Skeletal muscle satellite cell (primary cell): Measurements from ENCODE around the gene SESN3.
"Not testable (repeated sequence)": the region's sequence is repeated elsewhere in the genome, so short reads cannot be mapped to it uniquely, and the experiment has no call there.

Experiments used
- H3K27me3 ChIP-seq: 2 replicates; pipeline ENCODE4 v1.7.0; 2013; ENCODE audit warnings: low read length; ENCODE audit not compliant: control insufficient read depth, insufficient read depth
- H3K36me3 ChIP-seq: 2 replicates; pipeline ENCODE4 v1.7.0; 2013; ENCODE audit warnings: mild to moderate bottlenecking, control low read depth, low read length; ENCODE audit not compliant: insufficient read depth
- H3K4me1 ChIP-seq: 2 replicates; pipeline ENCODE4 v1.7.0; 2013; ENCODE audit warnings: low read length; ENCODE audit not compliant: control insufficient read depth, insufficient read depth
- H3K4me2 ChIP-seq: 2 replicates; pipeline ENCODE4 v1.7.0; 2013; ENCODE audit warnings: mild to moderate bottlenecking, low read length
- H3K4me3 ChIP-seq: 2 replicates; pipeline ENCODE4 v1.7.0; 2013; ENCODE audit warnings: low read length
- H3K9ac ChIP-seq: 2 replicates; pipeline ENCODE4 v1.7.0; 2013; ENCODE audit warnings: mild to moderate bottlenecking, low read depth, low read length, moderate library complexity
- H3K9me3 ChIP-seq: replicated peaks from 2 replicates; pipeline ENCODE4 v1.7.0; 2013; ENCODE audit warnings: mild to moderate bottlenecking, control low read depth, low read length

The SESN3 gene

DNA sequence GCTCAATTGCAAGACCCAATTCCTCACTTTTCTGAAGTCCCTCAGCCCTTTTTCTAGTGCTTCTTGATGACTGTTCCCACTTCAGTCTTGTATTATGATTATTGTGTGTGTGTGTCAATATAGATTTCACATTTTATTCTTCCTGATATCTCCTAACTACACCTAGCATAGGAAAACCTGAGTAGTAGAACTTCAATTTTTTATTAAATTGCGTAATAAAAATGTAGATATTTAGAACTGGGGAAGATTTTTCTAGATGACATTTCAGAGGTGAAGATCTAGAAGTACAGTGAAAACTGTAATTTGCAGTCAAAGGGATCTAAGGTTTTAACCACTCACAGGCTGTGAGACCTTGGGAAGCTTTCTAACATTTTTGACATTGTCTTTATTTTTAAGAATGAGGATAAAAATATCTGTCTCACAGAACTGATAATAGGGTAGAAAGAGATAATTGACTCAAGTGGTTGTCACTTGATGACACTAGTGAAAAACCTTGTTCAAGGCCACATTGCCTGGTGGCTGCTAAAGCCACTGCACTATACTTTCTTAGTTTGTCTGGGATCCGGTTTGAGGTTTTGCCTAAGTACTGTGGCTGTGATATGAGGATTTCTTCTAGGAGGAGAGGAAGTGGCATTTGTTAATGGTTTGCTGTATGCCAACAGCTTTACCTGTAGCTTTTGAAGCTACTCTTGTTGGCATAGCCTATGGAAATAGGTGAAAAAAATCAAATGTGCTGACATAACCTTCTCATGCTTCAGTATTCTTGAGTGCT is 32.2 kb upstream of the SESN3 start:
- Histone ChIP-seq H3K4me3 (no peak overlapping the region), H3K9me3 (no peaks in the 10 kb centered on the region), H3K36me3 (no peaks in the 10 kb centered on the region)

DNA sequence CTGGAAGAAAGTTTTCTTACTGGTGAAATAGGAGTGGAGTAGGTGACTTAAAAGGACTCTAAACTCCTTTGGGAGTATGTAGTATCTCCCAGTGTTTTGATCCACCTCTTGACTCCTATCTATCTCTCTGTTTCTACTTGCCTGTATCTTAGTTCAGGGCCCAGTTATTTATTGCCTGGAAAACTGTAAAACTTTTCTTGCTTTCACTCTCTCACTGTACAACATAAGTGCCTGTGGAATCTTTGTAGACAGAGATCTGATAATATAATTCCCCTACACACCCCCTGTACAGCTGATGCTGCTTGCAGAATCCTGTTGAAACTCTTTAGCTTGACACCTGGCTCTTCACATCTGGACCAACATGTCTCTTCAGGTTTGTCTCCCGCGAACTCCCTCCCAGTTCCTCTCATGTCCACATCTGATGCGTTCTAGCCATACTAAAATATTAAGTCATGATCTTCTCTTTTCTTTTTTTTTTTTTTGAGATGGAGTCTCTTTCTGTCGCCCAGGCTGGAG is 26.5 kb upstream of the SESN3 start:
- Histone ChIP-seq H3K4me2 (no peak overlapping the region), H3K9ac (no peak overlapping the region), H3K9me3 (no peaks in the 10 kb centered on the region), H3K4me1 (peaks cover 10% of the 10 kb centered on the region), H3K27me3 (peaks cover 26% of the 10 kb centered on the region), H3K36me3 (no peaks in the 10 kb centered on the region), H3K4me3 (no peak overlapping the region)

More for the DNA sequence above, 32.2 kb upstream of the SESN3 start:
- peaks cover 10% of the 10 kb centered on the region for H3K4me1 ChIP-seq
- H3K27me3 ChIP-seq: peaks cover 3% of the 10 kb centered on the region
- H3K4me2 ChIP-seq: no peak overlapping the region
- no peak overlapping the region for H3K9ac ChIP-seq

DNA sequence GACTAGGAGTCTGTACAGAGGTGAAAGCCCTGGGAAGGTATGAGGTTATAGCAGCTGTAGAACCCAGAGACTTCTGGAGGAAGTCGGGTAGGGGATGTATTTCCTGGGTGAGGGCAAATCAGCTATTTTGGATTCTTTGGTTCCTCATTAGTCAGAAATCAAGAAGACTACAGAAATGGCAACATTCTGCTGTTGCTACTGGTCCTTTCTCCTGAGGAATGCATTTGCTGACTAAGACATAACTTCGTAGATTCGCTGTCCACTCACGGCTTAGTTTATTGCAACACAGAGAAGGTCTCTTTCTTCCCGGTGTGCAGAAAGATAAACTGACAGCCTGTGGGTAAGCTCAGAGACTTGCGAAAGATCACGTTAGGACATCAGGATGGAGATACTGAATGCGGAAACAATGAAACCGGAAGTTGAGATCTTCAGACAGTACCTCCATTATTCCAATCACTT is 25.3 kb upstream of the SESN3 start:
- Histone ChIP-seq H3K4me3 (no peak overlapping the region), H3K27me3 (peaks cover 26% of the 10 kb centered on the region), H3K4me2 (no peak overlapping the region), H3K9ac (no peak overlapping the region), H3K4me1 (peaks cover 10% of the 10 kb centered on the region), H3K36me3 (no peaks in the 10 kb centered on the region), H3K9me3 (no peaks in the 10 kb centered on the region)

DNA sequence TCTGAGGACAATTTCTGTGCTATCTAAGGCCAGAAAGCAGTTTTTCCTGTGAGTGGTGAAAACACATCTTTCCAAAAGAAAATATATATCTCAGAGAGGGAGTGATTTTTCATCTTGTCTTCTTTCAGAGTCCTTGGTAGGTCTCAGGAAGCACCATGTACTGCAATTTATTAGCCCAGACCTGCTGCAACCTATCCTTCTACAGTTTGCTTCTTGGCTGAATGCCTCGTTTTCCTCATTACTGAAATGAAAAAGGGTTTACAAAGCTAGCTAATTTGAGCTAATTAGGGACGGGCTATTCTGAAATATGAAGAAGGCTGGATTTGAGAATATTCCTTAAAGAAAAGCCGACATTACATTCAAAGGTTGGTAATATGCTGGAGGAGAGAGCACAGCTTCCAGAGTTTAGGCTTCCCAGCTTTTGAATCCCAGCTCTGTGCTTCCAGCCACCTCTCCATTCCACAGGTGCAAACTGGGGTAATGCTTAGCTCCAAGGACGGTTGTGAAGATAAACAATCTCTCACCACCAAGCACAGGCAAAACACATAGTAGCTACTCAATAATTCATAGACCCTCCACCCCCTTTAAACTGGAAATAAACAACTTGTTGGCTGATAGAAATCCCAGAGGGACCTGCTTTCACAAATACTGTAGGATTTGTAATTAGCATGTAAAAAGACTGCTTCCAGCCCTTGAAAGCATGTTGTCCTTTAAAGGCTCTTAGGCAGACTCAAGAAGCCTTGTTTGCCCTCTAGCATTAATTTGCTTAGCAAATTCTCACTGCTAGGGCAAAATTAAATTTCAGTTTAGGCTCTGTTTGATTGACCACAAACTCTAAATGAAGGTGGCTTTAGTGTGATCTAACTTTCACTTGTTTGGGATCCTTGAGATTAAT is 24.5 kb upstream of the SESN3 start:
- no peak overlapping the region for H3K4me2 ChIP-seq
- H3K36me3 ChIP-seq: no peaks in the 10 kb centered on the region
- peaks cover 26% of the 10 kb centered on the region for H3K27me3 ChIP-seq
- peaks cover 10% of the 10 kb centered on the region for H3K4me1 ChIP-seq
- H3K9ac ChIP-seq: no peak overlapping the region
- no peaks in the 10 kb centered on the region for H3K9me3 ChIP-seq
- no peak overlapping the region for H3K4me3 ChIP-seq

DNA sequence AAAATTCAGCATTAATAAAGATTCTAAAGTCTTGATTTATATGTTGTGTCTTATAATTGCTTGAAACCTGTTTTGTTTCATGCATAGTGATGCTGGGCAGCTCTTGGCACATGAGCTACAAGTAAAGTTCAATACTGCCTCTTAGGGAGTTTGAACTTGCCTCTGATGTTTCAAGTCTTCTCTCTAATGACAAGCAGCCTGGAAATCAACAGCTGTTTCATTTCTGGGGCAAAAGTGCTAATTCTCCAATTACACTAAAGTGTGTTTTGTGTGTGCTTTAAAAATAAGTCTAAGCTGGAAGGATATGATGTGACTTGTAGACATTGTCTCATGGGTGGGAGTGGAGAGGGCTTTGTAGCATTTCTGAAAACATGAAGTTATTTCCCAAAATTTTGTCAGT is 23.7 kb upstream of the SESN3 start:
- peaks cover 10% of the 10 kb centered on the region for H3K4me1 ChIP-seq
- no peak overlapping the region for H3K4me3 ChIP-seq
- H3K4me2 ChIP-seq: peak overlapping the region; percentile 84
- no peaks in the 10 kb centered on the region for H3K9me3 ChIP-seq
- no peaks in the 10 kb centered on the region for H3K36me3 ChIP-seq
- peaks cover 26% of the 10 kb centered on the region for H3K27me3 ChIP-seq
- no peak overlapping the region for H3K9ac ChIP-seq

DNA sequence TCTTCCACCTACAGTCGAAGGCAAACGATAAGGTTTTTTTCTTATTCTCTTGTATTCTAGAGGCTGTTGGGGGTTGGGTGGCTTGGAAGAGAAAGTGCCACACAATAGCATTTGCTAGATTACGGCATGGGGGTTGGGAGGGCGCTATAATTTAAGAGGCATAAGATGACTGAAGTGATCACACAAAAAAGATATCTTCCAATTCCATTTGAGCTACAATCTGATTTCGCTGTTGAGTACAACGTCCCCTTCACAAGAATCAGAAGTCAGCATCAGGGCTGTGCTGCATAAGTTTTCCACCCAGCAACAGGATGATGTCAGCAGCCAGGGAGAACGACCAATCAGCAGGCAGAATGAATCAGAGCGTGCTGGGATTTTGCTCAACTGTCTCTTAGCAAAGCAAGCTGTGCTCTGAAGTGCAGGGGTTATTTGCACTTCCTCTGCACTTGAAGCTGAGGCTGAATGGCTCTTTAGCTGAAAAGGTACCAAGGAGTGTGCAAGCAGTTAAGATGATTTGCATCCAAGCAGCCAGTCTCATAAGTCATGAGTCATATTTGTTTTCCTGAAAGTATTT is 23.2 kb upstream of the SESN3 start:
- peak overlapping the region; percentile 70 for H3K4me3 ChIP-seq
- no peaks in the 10 kb centered on the region for H3K9me3 ChIP-seq
- H3K36me3 ChIP-seq: no peaks in the 10 kb centered on the region
- H3K4me2 ChIP-seq: peak overlapping the region; percentile 84
- H3K9ac ChIP-seq: peak overlapping the region; percentile 38
- H3K4me1 ChIP-seq: peaks cover 10% of the 10 kb centered on the region
- H3K27me3 ChIP-seq: peaks cover 25% of the 10 kb centered on the region

DNA sequence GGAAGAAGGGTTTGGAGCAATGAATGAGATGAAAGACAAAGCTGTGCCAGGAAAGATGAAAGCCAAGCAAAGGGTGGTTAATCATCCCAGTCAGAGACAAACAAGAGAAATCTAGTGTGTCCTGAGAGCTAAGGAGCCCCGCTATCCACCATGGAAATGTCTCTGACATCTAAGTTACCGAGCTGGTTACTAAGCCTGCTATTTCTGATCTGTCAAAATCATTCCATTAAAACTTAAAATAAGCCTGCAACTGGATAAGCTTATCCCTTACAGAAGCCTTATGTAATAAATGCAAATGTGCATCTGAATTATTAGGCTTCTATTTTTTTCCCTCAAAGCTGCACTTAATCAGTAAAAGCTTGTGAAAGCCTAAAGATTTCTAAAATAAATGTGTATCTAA is 22.1 kb upstream of the SESN3 start:
- no peak overlapping the region for H3K9ac ChIP-seq

DNA sequence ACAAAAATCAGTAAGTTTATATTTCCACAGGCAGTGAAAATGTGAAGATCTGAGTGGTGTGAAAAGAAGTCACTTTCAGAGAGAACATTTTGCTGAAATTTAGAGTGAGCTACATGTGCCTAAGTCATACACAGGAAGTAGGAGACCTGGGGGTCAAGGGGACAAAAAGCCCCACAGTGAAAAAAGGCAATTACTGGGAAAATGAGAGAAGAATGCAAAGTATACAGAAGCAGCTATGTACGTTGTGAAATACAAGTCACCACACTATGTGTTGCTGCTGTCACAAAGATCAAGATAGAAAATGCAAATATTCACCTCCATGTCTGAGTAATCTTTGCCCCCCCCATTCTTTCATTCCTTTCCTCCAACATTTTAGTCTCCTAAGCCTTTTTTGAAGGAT is 21.6 kb upstream of the SESN3 start:
- Histone ChIP-seq H3K9me3 (no peaks in the 10 kb centered on the region), H3K4me3 (no peak overlapping the region), H3K4me1 (peaks cover 10% of the 10 kb centered on the region)

More for the DNA sequence above, 22.1 kb upstream of the SESN3 start:
- Histone ChIP-seq H3K4me1 (peaks cover 10% of the 10 kb centered on the region), H3K4me3 (no peak overlapping the region), H3K4me2 (no peak overlapping the region), H3K9me3 (no peaks in the 10 kb centered on the region), H3K36me3 (no peaks in the 10 kb centered on the region), H3K27me3 (peaks cover 23% of the 10 kb centered on the region)

DNA sequence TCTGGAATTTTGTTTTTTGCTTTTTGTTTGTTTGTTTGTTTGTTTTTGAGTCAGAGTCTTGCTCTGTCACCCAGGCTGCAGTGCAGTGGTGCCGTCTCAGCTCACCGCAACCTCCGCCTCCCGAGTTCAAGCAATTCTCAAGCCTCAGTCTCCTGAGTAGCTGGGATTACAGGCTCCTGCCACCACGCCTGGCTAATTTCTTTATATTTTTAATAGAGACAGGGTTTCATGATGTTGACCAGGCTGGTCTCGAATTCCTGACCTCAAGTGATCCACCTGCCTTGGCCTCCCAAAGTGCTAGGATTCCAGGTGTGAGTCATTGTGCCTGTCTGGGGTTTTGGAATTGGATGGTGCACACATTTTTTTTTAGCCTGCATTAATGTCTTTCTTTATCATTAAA is 20.9 kb upstream of the SESN3 start:
- H3K36me3 ChIP-seq, H3K4me3 ChIP-seq, H3K4me2 ChIP-seq, H3K9ac ChIP-seq, H3K9me3 ChIP-seq: not testable (repeated sequence)
- Histone ChIP-seq H3K4me1 (peaks cover 10% of the 10 kb centered on the region), H3K27me3 (peaks cover 17% of the 10 kb centered on the region)

More for the DNA sequence above, 21.6 kb upstream of the SESN3 start:
- Histone ChIP-seq H3K27me3 (peaks cover 23% of the 10 kb centered on the region), H3K9ac (no peak overlapping the region), H3K4me2 (no peak overlapping the region), H3K36me3 (no peaks in the 10 kb centered on the region)

DNA sequence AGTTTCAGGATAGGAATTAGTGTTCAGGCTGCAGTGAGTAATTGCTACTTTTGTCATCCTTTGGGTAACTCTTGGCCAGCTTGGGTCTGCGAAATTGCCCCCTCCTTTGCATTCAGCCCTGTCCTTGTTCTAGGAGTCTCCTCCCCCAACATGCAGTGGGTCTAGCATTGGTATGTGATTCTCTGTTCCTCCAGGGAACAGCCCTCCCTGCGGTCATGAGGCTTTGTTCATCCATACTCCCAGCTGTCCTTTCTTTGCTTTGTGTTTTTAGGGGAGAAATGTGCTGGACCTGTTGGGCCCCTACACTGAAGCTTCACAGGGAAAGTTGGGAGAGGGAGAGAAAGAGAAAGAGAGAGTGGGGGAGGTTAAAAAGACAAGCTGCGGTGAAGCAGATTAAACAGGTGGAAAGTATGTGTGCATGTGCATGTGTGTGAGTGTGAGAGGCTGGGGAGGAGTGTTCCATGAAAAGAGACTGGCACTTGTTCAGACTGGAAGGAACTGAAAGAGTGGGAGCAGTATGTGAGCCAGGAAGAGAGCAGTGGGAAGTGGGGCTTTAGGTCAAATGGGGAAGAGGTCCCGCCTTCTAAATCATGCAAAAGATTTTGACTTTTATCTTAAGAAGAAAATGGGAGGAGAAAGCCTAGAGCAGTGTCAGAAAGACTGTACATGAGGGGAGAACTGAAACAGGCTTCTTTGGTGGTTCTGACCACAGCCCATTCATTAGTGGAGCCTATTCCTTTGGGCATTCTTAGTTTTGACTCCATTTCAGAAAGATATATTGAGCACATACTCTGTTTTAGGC is 17.9 kb upstream of the SESN3 start:
- peaks cover 3% of the 10 kb centered on the region for H3K4me1 ChIP-seq
- H3K4me2 ChIP-seq: no peak overlapping the region
- no peaks in the 10 kb centered on the region for H3K36me3 ChIP-seq
- no peaks in the 10 kb centered on the region for H3K27me3 ChIP-seq
- H3K9me3 ChIP-seq: no peaks in the 10 kb centered on the region
- H3K4me3 ChIP-seq: no peak overlapping the region
- no peak overlapping the region for H3K9ac ChIP-seq
